Measurements from ENCODE around the gene CYSRT1.

CYSRT1 gene

DNA sequence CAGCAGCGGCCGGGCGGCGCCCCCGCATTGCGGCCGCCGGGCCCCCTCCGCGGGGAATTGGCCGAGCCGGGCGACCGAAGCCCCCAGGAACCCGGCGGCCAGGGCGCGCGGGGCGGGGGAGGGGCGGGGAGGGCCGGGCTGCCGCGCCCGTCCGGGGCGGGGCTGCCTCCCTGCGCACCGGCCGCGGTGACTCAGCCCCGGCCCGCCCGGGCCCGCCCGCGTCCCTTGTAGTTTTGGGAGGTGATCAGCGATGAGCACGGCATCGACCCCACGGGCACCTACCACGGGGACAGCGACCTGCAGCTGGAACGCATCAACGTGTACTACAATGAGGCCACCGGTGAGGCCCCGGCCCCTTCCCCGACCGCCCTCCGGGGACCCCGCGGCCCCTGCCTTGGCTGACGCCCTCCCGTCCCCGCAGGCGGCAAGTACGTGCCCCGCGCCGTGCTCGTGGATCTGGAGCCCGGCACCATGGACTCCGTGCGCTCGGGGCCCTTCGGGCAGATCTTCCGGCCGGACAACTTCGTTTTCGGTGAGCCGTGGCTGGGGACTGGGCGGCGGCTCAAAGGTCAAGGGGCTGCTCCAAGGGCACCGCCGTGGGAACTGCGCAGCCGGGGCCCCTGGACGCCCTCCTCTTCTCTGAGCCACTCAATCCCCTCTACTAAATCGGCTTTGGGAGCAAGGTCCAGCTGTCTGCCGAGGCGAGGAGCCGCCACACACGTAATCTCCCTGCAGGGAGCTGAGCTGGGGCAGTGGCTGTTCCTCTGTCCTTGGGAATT is 16.7 kb downstream of the CYSRT1 start:
- H3K36me3 ChIP-seq (ENCODE audit: control insufficient read depth in 2 of 2, insufficient read depth in 1 of 2, low read length in 2 of 2) = peaks cover 0 to 32% of the 10 kb centered on the region in 2 experiments; a peak in 1 of 3 replicates
- H3K4me3 ChIP-seq (ENCODE audit: low read depth, low read length) = peak overlapping the region; percentile 83
- H3K27ac ChIP-seq (ENCODE audit: extremely low read depth, low read depth, low read length) = peak overlapping the region; percentile 89
- TF ChIP-seq ZNF561 (tag by site-specific recombination; IDR thresholded peaks at IDR 0.05; ENCODE audit: borderline replicate concordance) (0 out of 2 replicates have a peak, but pooled peaks have one; percentile 33), ZXDB (tag by site-specific recombination; IDR thresholded peaks at IDR 0.05) (0 out of 2 replicates have a peak, but pooled peaks have one; percentile 21), ZNF169 (tag by site-specific recombination; IDR thresholded peaks at IDR 0.05) (no peak), KLF7 (tag by site-specific recombination; IDR thresholded peaks at IDR 0.05; ENCODE audit: borderline replicate concordance) (0 out of 2 replicates have a peak, but pooled peaks have one; percentile 17), BCL11A (tag by site-specific recombination; IDR thresholded peaks at IDR 0.05; ENCODE audit: low read depth) (0 out of 2 replicates have a peak, but pooled peaks have one; percentile 15), ZIC2 (tag by site-specific recombination; IDR thresholded peaks at IDR 0.05) (0 out of 2 replicates have a peak, but pooled peaks have one; percentile 54), KLF17 (tag by site-specific recombination; IDR thresholded peaks at IDR 0.05) (peak; percentile 21; the same call in 1 of the 2 replicates), KLF10 (tag by site-specific recombination; IDR thresholded peaks at IDR 0.05) (0 out of 2 replicates have a peak, but pooled peaks have one; percentile 1), ZBTB20 (tag by site-specific recombination; IDR thresholded peaks at IDR 0.05) (peak; percentile 57), ZNF341 (tag by site-specific recombination; IDR thresholded peaks at IDR 0.05; ENCODE audit: low read depth) (peak; percentile 47; the same call in 1 of the 2 replicates), ZBTB7A (tag by site-specific recombination; IDR thresholded peaks at IDR 0.05; ENCODE audit: low read depth) (peak; percentile 57; the same call in 1 of the 2 replicates), PATZ1 (tag by site-specific recombination; IDR thresholded peaks at IDR 0.05) (0 out of 2 replicates have a peak, but pooled peaks have one; percentile 37), SCRT1 (tag by site-specific recombination; IDR thresholded peaks at IDR 0.05; ENCODE audit: borderline replicate concordance) (no peak), ZNF530 (tag by site-specific recombination; IDR thresholded peaks at IDR 0.05; ENCODE audit: low read depth) (no peak), BCL11B (tag by site-specific recombination; IDR thresholded peaks at IDR 0.05; ENCODE audit: low read depth) (peak; percentile 44; the same call in 1 of the 2 replicates), ZNF623 (tag by site-specific recombination; IDR thresholded peaks at IDR 0.05) (no peak), ZNF148 (tag by site-specific recombination; IDR thresholded peaks at IDR 0.05; ENCODE audit: borderline replicate concordance) (peak; percentile 20; the same call in 1 of the 2 replicates), KLF8 (tag by site-specific recombination; IDR thresholded peaks at IDR 0.05) (peak; percentile 57), KLF1 (tag by site-specific recombination; IDR thresholded peaks at IDR 0.05) (peak; percentile 53), ZNF660 (tag by site-specific recombination; IDR thresholded peaks at IDR 0.05) (0 out of 2 replicates have a peak, but pooled peaks have one; percentile 2), ZFP3 (tag by site-specific recombination; IDR thresholded peaks at IDR 0.05; ENCODE audit: low read depth) (no peak), ZEB2 (tag by site-specific recombination; IDR thresholded peaks at IDR 0.05) (peak; percentile 39; the same call in 1 of the 2 replicates), ZFP37 (tag by site-specific recombination; IDR thresholded peaks at IDR 0.05) (0 out of 2 replicates have a peak, but pooled peaks have one; percentile 38), ZBTB8A (tag by site-specific recombination; IDR thresholded peaks at IDR 0.05) (peak; percentile 39), ZNF433 (tag by site-specific recombination; IDR thresholded peaks at IDR 0.05; ENCODE audit: low read depth) (no peak), ZNF596 (tag by site-specific recombination; IDR thresholded peaks at IDR 0.05) (no peak), ZNF391 (tag by site-specific recombination; IDR thresholded peaks at IDR 0.05; ENCODE audit: borderline replicate concordance, low read depth) (0 out of 2 replicates have a peak, but pooled peaks have one; percentile 34)
- TF ChIP-seq, protein P1, sequence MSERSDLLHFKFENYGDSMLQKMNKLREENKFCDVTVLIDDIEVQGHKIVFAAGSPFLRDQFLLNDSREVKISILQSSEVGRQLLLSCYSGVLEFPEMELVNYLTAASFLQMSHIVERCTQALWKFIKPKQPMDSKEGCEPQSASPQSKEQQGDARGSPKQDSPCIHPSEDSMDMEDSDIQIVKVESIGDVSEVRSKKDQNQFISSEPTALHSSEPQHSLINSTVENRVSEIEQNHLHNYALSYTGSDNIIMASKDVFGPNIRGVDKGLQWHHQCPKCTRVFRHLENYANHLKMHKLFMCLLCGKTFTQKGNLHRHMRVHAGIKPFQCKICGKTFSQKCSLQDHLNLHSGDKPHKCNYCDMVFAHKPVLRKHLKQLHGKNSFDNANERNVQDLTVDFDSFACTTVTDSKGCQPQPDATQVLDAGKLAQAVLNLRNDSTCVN (tag by site-specific recombination; optimal IDR thresholded peaks at IDR 0.05) = peak; percentile 37
- ChIA-PET CTCF (interaction anchor here (0.8 to 1.6 kb wide), 5 partner anchors 12 to 212 kb away, joined by 3 to 13 read pairs (median 5); partner anchors contain the start of genes CYSRT1, NELFB and NPDC1), POLR2A (interaction anchor here (0.6 to 11.5 kb wide), 56 partner anchors 12 to 514 kb away, joined by 3 to 336 read pairs (median 6); partner anchors contain the start of genes ANAPC2, ARRDC1, CYSRT1 and EXD3)
- peaks cover 6% of the 10 kb centered on the region; the same call in 1 of the 2 replicates for H3K4me1 ChIP-seq (ENCODE audit: control insufficient read depth, insufficient read depth, low read length)
- no peaks in the 10 kb centered on the region for H3K9me3 ChIP-seq (ENCODE audit: control insufficient read depth, insufficient read depth, low read depth, low read length)
